IMR-90 (cell line): ENCODE results near the gene TMEM117. TPM values are rescaled to one million over a fixed set of nuclear protein-coding genes. Genes with fewer than 3 reads are reported as not detected.
A peak's percentile ranks its signal among the peaks of the same experiment; 100 is the strongest.

ENCODE experiments used
- ATAC-seq: fragments of 200-7000 bp; cut with Tn5 transposase; 2 replicates; pipeline ENCODE4 v1.9.1; 2020; ENCODE audit warnings: low read depth, mild to moderate bottlenecking, moderate library complexity
- BruUV-seq: library from RNA; stranded (reverse); fragments of 400-500 nt; replicated peaks from 2 replicates; lab custom pipeline; 2021; lab: Mats Ljungman, UMichigan
- CTCF ChIA-PET: fragments of 300-600 bp; formaldehyde crosslinking; extraction: SDS; loops from one replicate; lab custom pipeline; 2021; ENCODE audit warnings: antibody characterized with exemption; lab: Yijun Ruan, JAX
- POLR2A ChIA-PET: fragments of 300-600 bp; sonication (Branson Sonifier 250); formaldehyde crosslinking; loops from one replicate; lab custom pipeline; 2022; ENCODE audit warnings: antibody characterized with exemption; ENCODE audit not compliant: unreplicated experiment; lab: Charles Lee
- DNase-seq: peaks from one replicate; pipeline ENCODE4 v3.0.0; 2013
- H2AFZ ChIP-seq: replicated peaks from 2 replicates; pipeline ENCODE3; 2013; ENCODE audit warnings: low read length, mild to moderate bottlenecking; ENCODE audit not compliant: poor library complexity
- H2AK5ac ChIP-seq: 2 replicates; pipeline ENCODE4 v1.6.1; 2013; ENCODE audit warnings: low read depth, low read length, inconsistent platforms
- H2AK9ac ChIP-seq: replicated peaks from 2 replicates; pipeline ENCODE3; 2013; ENCODE audit warnings: mild to moderate bottlenecking, low read depth, low read length, moderate library complexity; ENCODE audit not compliant: poor library complexity
- H2BK120ac ChIP-seq: 2 replicates; pipeline ENCODE4 v1.6.1; 2013; ENCODE audit warnings: low read depth, low read length, inconsistent platforms
- H2BK15ac ChIP-seq: 3 replicates; pipeline ENCODE4 v1.6.1; 2013; ENCODE audit warnings: low read depth, low read length, inconsistent platforms
- H2BK20ac ChIP-seq: 2 replicates; pipeline ENCODE4 v1.6.1; 2013; ENCODE audit warnings: low read depth, mild to moderate bottlenecking, inconsistent platforms, low read length, moderate library complexity
- H2BK5ac ChIP-seq: 2 replicates; pipeline ENCODE4 v1.6.1; 2013; ENCODE audit warnings: mild to moderate bottlenecking, low read depth, low read length, inconsistent platforms; ENCODE audit not compliant: poor library complexity, severe bottlenecking
- H3K14ac ChIP-seq: replicated peaks from 2 replicates; pipeline ENCODE4 v1.6.1; 2013; ENCODE audit warnings: low read depth, low read length, inconsistent platforms
- H3K18ac ChIP-seq: 2 replicates; pipeline ENCODE4 v1.6.1; 2013; ENCODE audit warnings: low read depth, low read length, control low read depth
- H3K23ac ChIP-seq: 2 replicates; pipeline ENCODE4 v1.6.1; 2013; ENCODE audit warnings: low read depth, low read length, inconsistent platforms
- H3K27ac ChIP-seq: 2 replicates; pipeline ENCODE4 v1.5.1; 2013; ENCODE audit warnings: mild to moderate bottlenecking, control low read depth, low read length; ENCODE audit not compliant: insufficient read depth
- H3K27me3 ChIP-seq: 2 replicates; pipeline ENCODE4 v1.6.1; 2013; ENCODE audit warnings: low read length; ENCODE audit not compliant: control insufficient read depth, insufficient read depth
- H3K36me3 ChIP-seq: 2 replicates; pipeline ENCODE4 v1.6.1; 2013; ENCODE audit warnings: low read length, mixed read lengths; ENCODE audit not compliant: control insufficient read depth, insufficient read depth
- H3K4ac ChIP-seq: 2 replicates; pipeline ENCODE4 v1.6.1; 2013; ENCODE audit warnings: low read depth, low read length, inconsistent platforms
- H3K4me1 ChIP-seq: 2 replicates; pipeline ENCODE4 v1.6.1; 2013; ENCODE audit warnings: low read length, mixed read lengths; ENCODE audit not compliant: control insufficient read depth, insufficient read depth
- H3K4me2 ChIP-seq: 2 replicates; pipeline ENCODE4 v1.6.1; 2013; ENCODE audit warnings: low read depth, mild to moderate bottlenecking, control low read depth, low read length, moderate library complexity
- H3K4me3 ChIP-seq: 2 replicates; pipeline ENCODE4 v1.5.1; 2013; ENCODE audit warnings: low read depth, mild to moderate bottlenecking, control low read depth, low read length, moderate library complexity; ENCODE audit not compliant: insufficient read depth
- H3K56ac ChIP-seq: 2 replicates; pipeline ENCODE4 v1.6.1; 2013; ENCODE audit warnings: low read length, inconsistent platforms; ENCODE audit not compliant: insufficient read depth; ENCODE audit errors: extremely low read depth
- H3K79me1 ChIP-seq, 2 experiments: 2 replicates each; pipeline ENCODE4 v1.6.1; 2013; ENCODE audit warnings: low read length in 2 of 2, inconsistent platforms in 1 of 2, low read depth in 1 of 2
- H3K9ac ChIP-seq: 2 replicates; pipeline ENCODE4 v1.6.1; 2013; ENCODE audit warnings: low read depth, low read length, control low read depth
- H3K9me1 ChIP-seq: 2 replicates; pipeline ENCODE4 v1.6.1; 2013; ENCODE audit warnings: low read length, inconsistent platforms; ENCODE audit not compliant: insufficient read depth
- H3K9me3 ChIP-seq: 2 replicates; pipeline ENCODE4 v1.6.1; 2013; ENCODE audit warnings: low read length; ENCODE audit not compliant: control insufficient read depth, insufficient read depth
- H4K20me1 ChIP-seq: 2 replicates; pipeline ENCODE4 v1.6.1; 2013; ENCODE audit warnings: low read length, inconsistent platforms; ENCODE audit not compliant: insufficient read depth
- H4K5ac ChIP-seq: 2 replicates; pipeline ENCODE4 v1.6.1; 2013; ENCODE audit warnings: mild to moderate bottlenecking, low read depth, low read length, control low read depth
- H4K8ac ChIP-seq, 2 experiments: 2 replicates each; pipeline ENCODE4 v1.6.1; 2013; ENCODE audit warnings: low read depth in 2 of 2, low read length in 2 of 2, control low read depth in 1 of 2, inconsistent platforms in 1 of 2
- H4K91ac ChIP-seq: 2 replicates; pipeline ENCODE4 v1.6.1; 2013; ENCODE audit warnings: low read depth, low read length, inconsistent platforms; ENCODE audit not compliant: insufficient read depth
- ELK1 ChIP-seq: fragments of 150-350 bp; IDR thresholded peaks from 2 replicates; pipeline ENCODE4 v1.6.1; 2016; ENCODE audit warnings: low read depth, mild to moderate bottlenecking, low read length, moderate library complexity, borderline replicate concordance
- MAZ ChIP-seq: IDR thresholded peaks from 2 replicates; pipeline ENCODE4 v1.6.1; 2012; ENCODE audit warnings: low read depth, mild to moderate bottlenecking, low read length, improper control_type of control experiment, moderate library complexity, borderline replicate concordance
- USF2 ChIP-seq: fragments of 150-350 bp; IDR thresholded peaks from 2 replicates; pipeline ENCODE4 v1.6.1; 2017; ENCODE audit warnings: mild to moderate bottlenecking, antibody characterized with exemption, low read length, low read depth
- WGBS, 2 experiments: methylation state at CpG; one replicate each; pipeline versions ENCODE4 v1.1.5 to v1.1.7; 2013; ENCODE audit warnings: missing lambda C conversion rate in 2 of 2; ENCODE audit not compliant: insufficient read length in 1 of 2; ENCODE audit errors: extremely low coverage in 2 of 2; 5-methylcytosine and 5-hydroxymethylcytosine counted together
- dilution Hi-C: fragments of 300-500 bp; cut with HindIII; formaldehyde crosslinking; loops from one replicate; pipeline ENCODE4 v1.14.3; 2018; ENCODE audit warnings: low sequenced_read_pairs; ENCODE audit not compliant: unreplicated experiment
- in situ Hi-C: fragments of 300-500 bp; cut with MboI; formaldehyde crosslinking; loops from 3 replicates; pipeline ENCODE4 v1.14.3; 2019; ENCODE audit warnings: low sequenced_read_pairs, inconsistent platforms, mixed read lengths
- intact Hi-C: fragments of 100-400 bp; cut with micrococcal nuclease; formaldehyde crosslinking; loops from 2 replicates; pipeline ENCODE4 v1.10.0; 2022
- polyA plus RNA-seq, 3 experiments: library from polyadenylated mRNA; depleted of rRNA; stranded (reverse); fragments of >200 nt; gene quantifications; 2 replicates each; pipeline ENCODE4 v1.2.3, GENCODE V29; 2012; ENCODE audit warnings: low replicate concordance in 1 of 3
- total RNA-seq: library from RNA; depleted of rRNA; stranded (reverse); fragments of >200 nt; gene quantifications from 2 replicates; pipeline ENCODE4 v1.2.3, GENCODE V29; 2012

The TMEM117 gene
- total and polyA plus RNA-seq, 2 of the 4 experiments (the other 2 are of a cell fraction): 8.7 to 21.0 TPM

DNA sequence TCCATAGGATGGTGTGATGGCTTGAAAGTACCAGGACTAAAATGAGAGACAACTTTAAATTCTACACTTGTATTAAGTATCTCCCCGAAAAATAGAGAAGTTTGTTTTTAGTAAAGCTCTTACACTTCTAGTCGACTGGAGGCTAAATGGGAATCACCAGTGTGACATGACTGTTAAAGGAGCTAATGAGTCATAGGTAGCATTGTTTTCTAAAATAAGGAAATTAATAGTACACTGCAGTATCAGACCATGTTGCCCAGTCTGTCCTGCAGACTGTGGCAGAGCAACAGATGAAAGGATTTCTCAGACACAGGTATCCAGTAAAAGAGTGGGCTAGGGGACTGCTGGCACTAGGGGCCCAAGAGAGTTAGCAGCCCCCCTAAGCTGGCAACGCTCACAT lies 140.1 kb downstream of the TMEM117 start:
- Histone ChIP-seq H4K5ac (no peak overlapping the region), H3K9ac (no peak overlapping the region), H3K4me3 (no peak overlapping the region), H3K9me1 (no peaks in the 10 kb centered on the region), H2AK5ac (no peak overlapping the region), H2BK20ac (no peak overlapping the region), H3K27me3 (no peaks in the 10 kb centered on the region), H2AK9ac (no peak overlapping the region), H4K20me1 (no peaks in the 10 kb centered on the region), H3K9me3 (no peaks in the 10 kb centered on the region), H2BK5ac (no peak overlapping the region), H2BK120ac (no peak overlapping the region), H4K91ac (no peak overlapping the region), H3K56ac (no peak overlapping the region), H3K36me3 (no peaks in the 10 kb centered on the region), H3K23ac (no peak overlapping the region), H3K79me1 (no peaks in the 10 kb centered on the region), H2AFZ (no peak overlapping the region), H3K27ac (no peak overlapping the region), H3K4ac (no peak overlapping the region), H3K4me1 (no peaks in the 10 kb centered on the region), H3K18ac (no peak overlapping the region), H3K4me2 (no peak overlapping the region), H3K14ac (no peak overlapping the region), H2BK15ac (no peak overlapping the region), H4K8ac (no peak overlapping the region)
- intact Hi-C loops (no loop called here), in situ Hi-C loops (no loop called here), dilution Hi-C loops (no loop called here)
- POLR2A ChIA-PET: no interaction called here
- ATAC-seq (no peak; the same call in 1 of the 2 replicates), DNase-seq (peak; percentile 6)
- BruUV-seq: no TSS peak
- no CpG with 5 or more reads among the region's 3 CpGs for WGBS, 2 experiments
- CTCF ChIA-PET: no interaction called here
- TF ChIP-seq USF2 (no peak), ELK1 (no peak), MAZ (no peak)
